Right atrium auricular region (tissue), 2 donors: ENCODE data around the gene AGXT. TPM values are rescaled to one million over a fixed set of nuclear protein-coding genes. Genes with fewer than 3 reads are reported as not detected.

Experiments used
- DNase-seq: peaks from one replicate; pipeline ENCODE4 v3.0.0-alpha.2; 2019; ENCODE audit warnings: low spot score
- H3K27ac ChIP-seq, 2 donors: fragments of 200-600 bp; sonication (generic); 1 replicate in 1 of 2; 2 replicates in 1 of 2; pipeline ENCODE4 v1.5.1; 2016 to 2019
- H3K27me3 ChIP-seq, 2 donors: fragments of 200-600 bp; sonication (generic); one replicate each; pipeline versions ENCODE4 v1.5.1 to v1.6.0; 2017 to 2019
- H3K36me3 ChIP-seq: fragments of 200-600 bp; sonication (generic); one replicate; pipeline ENCODE4 v1.5.1; 2016
- H3K4me1 ChIP-seq, 2 donors: fragments of 200-600 bp; sonication (generic); one replicate each; pipeline versions ENCODE4 v1.5.1 to v1.6.0; 2017 to 2019
- H3K4me3 ChIP-seq, 2 donors: fragments of 200-600 bp; sonication (generic); 1 replicate in 1 of 2; 2 replicates in 1 of 2; pipeline ENCODE4 v1.5.1; 2017 to 2019; ENCODE audit warnings: mild to moderate bottlenecking in 1 of 2, moderate library complexity in 1 of 2
- H3K9me3 ChIP-seq, 2 donors: fragments of 200-600 bp; sonication (generic); one replicate each; pipeline ENCODE4 v1.5.1; 2019
- CTCF ChIP-seq, 2 donors: fragments of 200-600 bp; sonication (generic); IDR thresholded peaks; one replicate each; pipeline ENCODE4 v1.5.1; 2019; ENCODE audit warnings: antibody characterized with exemption in 2 of 2
- total RNA-seq, 2 donors: library from RNA; depleted of rRNA; stranded (reverse); fragments of >200 nt; gene quantifications; one replicate each; pipeline ENCODE4 v1.1.0, GENCODE V29; 2016

AGXT gene
- total RNA-seq, 2 donors from 2014 or later, result not detected

DNA sequence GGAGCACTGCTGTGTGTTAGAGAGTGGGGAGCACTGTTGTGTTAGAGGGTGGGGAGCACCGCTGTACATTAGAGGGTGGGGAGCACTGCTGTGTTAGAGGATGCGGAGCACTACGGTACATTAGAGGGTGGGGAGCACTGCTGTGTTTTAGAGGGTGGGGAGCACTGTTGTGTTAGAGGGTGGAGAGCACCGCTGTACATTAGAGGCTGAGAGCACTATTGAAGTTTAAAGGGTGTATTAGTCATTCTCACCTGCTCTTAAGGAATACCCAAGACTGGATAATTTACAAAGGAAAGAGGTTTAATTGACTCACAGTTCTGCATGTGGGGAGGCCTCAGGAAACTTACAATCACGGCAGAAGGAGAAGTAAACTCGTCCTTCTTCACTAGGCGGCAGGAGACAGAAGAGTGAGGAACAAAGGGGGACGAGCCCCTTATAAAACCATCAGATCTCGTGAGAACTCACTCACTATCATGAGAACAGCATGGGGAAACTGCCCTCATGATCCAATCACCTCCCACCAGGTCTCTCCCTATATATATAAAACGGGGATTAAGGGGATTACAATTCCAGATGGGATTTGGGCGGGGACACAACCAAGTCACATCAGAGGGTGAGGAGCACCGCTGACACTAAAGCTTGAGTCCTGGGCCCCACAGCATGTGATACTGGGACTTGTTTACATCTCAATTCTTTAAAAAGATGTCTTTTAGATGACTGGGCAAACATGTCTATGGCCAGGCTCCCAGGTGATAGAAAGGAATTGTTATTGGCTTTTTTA lies 19.5 kb upstream of the AGXT start:
- H3K36me3 ChIP-seq, result no peaks in the 10 kb centered on the region
- no peaks in the 10 kb centered on the region for H3K27me3 ChIP-seq
- no peaks in the 10 kb centered on the region for H3K9me3 ChIP-seq
- no peak for DNase-seq
- H3K27ac ChIP-seq, result no peak overlapping the region
- H3K4me3 ChIP-seq, result no peak overlapping the region
- H3K4me1 ChIP-seq, result no peaks in the 10 kb centered on the region
- no peak for TF ChIP-seq CTCF (IDR thresholded peaks at IDR 0.05)

- no peaks in the 10 kb centered on the region for H3K36me3 ChIP-seq
- no peak overlapping the region for H3K4me3 ChIP-seq
- no peaks in the 10 kb centered on the region for H3K4me1 ChIP-seq
- no peak for TF ChIP-seq CTCF (IDR thresholded peaks at IDR 0.05)
- H3K9me3 ChIP-seq, result no peaks in the 10 kb centered on the region
- no peaks in the 10 kb centered on the region for H3K27me3 ChIP-seq
- H3K27ac ChIP-seq, result no peak overlapping the region
- no peak for DNase-seq
Observed at GRCh38 chr2:240850026-240850425, 18.6 kb upstream of the AGXT start.

DNA sequence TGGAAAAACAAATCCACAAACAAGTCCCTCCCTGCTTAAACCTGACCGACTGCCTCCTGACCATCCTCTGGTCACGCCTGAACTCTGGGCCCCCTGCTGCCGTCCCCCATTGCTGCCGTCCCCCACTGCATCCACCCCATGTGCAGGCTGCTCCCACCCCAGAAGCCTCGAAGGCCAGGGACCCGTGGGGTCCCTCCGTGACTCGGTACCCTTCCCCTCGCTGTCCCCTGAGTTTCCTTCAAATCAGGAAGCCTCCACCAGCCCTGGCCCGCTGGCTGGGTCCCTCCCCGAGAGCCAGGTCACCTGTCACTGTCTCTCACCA lies 17.9 kb upstream of the AGXT start:
- DNase-seq, result no peak
- Histone ChIP-seq H3K27me3 (no peaks in the 10 kb centered on the region), H3K36me3 (no peaks in the 10 kb centered on the region), H3K9me3 (no peaks in the 10 kb centered on the region), H3K4me3 (no peak overlapping the region), H3K4me1 (no peaks in the 10 kb centered on the region), H3K27ac (no peak overlapping the region)
- no peak for TF ChIP-seq CTCF (IDR thresholded peaks at IDR 0.05)

GRCh38 chr2:240851078-240851991 lies 17.3 kb upstream of the AGXT start:
- DNase-seq, result peak; percentile 89
- H3K4me1 ChIP-seq, result no peaks in the 10 kb centered on the region
- H3K4me3 ChIP-seq, result no peak overlapping the region

GRCh38 chr2:240852671-240853314 lies 15.8 kb upstream of the AGXT start:
- no peak overlapping the region for H3K4me3 ChIP-seq
- no peak overlapping the region for H3K27ac ChIP-seq
- no peaks in the 10 kb centered on the region for H3K9me3 ChIP-seq
- no peaks in the 10 kb centered on the region for H3K4me1 ChIP-seq
- H3K36me3 ChIP-seq, result no peaks in the 10 kb centered on the region
- H3K27me3 ChIP-seq, result no peaks in the 10 kb centered on the region
- DNase-seq, result no peak
- TF ChIP-seq CTCF (IDR thresholded peaks at IDR 0.05), result no peak

More at GRCh38 chr2:240851078-240851991, 17.3 kb upstream of the AGXT start:
- H3K27ac ChIP-seq, result no peak overlapping the region
- no peaks in the 10 kb centered on the region for H3K27me3 ChIP-seq
- TF ChIP-seq CTCF (IDR thresholded peaks at IDR 0.05), result peak; percentile 92 to 96
- no peaks in the 10 kb centered on the region for H3K9me3 ChIP-seq
- no peaks in the 10 kb centered on the region for H3K36me3 ChIP-seq
